ENCODE measurements around the gene MAGEF1. TPM values are rescaled to one million over a fixed set of nuclear protein-coding genes. Genes with fewer than 3 reads are reported as not detected.

MAGEF1 gene
- total and polyA plus RNA-seq, 2 experiments from 2014 or later = 66.5 to 88.7 TPM

GRCh38 chr3:184710870-184711492, 883 bp downstream of the MAGEF1 start (continued):
- TF ChIP-seq, protein P1, sequence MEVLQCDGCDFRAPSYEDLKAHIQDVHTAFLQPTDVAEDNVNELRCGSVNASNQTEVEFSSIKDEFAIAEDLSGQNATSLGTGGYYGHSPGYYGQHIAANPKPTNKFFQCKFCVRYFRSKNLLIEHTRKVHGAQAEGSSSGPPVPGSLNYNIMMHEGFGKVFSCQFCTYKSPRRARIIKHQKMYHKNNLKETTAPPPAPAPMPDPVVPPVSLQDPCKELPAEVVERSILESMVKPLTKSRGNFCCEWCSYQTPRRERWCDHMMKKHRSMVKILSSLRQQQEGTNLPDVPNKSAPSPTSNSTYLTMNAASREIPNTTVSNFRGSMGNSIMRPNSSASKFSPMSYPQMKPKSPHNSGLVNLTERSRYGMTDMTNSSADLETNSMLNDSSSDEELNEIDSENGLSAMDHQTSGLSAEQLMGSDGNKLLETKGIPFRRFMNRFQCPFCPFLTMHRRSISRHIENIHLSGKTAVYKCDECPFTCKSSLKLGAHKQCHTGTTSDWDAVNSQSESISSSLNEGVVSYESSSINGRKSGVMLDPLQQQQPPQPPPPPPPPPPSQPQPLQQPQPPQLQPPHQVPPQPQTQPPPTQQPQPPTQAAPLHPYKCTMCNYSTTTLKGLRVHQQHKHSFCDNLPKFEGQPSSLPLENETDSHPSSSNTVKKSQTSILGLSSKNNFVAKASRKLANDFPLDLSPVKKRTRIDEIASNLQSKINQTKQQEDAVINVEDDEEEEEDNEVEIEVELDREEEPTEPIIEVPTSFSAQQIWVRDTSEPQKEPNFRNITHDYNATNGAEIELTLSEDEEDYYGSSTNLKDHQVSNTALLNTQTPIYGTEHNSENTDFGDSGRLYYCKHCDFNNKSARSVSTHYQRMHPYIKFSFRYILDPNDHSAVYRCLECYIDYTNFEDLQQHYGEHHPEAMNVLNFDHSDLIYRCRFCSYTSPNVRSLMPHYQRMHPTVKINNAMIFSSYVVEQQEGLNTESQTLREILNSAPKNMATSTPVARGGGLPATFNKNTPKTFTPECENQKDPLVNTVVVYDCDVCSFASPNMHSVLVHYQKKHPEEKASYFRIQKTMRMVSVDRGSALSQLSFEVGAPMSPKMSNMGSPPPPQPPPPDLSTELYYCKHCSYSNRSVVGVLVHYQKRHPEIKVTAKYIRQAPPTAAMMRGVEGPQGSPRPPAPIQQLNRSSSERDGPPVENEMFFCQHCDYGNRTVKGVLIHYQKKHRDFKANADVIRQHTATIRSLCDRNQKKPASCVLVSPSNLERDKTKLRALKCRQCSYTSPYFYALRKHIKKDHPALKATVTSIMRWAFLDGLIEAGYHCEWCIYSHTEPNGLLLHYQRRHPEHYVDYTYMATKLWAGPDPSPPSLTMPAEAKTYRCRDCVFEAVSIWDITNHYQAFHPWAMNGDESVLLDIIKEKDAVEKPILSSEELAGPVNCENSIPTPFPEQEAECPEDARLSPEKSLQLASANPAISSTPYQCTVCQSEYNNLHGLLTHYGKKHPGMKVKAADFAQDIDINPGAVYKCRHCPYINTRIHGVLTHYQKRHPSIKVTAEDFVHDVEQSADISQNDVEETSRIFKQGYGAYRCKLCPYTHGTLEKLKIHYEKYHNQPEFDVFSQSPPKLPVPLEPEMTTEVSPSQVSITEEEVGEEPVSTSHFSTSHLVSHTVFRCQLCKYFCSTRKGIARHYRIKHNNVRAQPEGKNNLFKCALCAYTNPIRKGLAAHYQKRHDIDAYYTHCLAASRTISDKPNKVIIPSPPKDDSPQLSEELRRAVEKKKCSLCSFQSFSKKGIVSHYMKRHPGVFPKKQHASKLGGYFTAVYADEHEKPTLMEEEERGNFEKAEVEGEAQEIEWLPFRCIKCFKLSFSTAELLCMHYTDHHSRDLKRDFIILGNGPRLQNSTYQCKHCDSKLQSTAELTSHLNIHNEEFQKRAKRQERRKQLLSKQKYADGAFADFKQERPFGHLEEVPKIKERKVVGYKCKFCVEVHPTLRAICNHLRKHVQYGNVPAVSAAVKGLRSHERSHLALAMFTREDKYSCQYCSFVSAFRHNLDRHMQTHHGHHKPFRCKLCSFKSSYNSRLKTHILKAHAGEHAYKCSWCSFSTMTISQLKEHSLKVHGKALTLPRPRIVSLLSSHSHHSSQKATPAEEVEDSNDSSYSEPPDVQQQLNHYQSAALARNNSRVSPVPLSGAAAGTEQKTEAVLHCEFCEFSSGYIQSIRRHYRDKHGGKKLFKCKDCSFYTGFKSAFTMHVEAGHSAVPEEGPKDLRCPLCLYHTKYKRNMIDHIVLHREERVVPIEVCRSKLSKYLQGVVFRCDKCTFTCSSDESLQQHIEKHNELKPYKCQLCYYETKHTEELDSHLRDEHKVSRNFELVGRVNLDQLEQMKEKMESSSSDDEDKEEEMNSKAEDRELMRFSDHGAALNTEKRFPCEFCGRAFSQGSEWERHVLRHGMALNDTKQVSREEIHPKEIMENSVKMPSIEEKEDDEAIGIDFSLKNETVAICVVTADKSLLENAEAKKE (CRISPR knock-in tag; IDR thresholded peaks at IDR 0.05) = no peak
- no peak for TF ChIP-seq REST (IDR thresholded peaks at IDR 0.05; ENCODE audit: unreplicated experiment)
- TF ChIP-seq, protein P2, sequence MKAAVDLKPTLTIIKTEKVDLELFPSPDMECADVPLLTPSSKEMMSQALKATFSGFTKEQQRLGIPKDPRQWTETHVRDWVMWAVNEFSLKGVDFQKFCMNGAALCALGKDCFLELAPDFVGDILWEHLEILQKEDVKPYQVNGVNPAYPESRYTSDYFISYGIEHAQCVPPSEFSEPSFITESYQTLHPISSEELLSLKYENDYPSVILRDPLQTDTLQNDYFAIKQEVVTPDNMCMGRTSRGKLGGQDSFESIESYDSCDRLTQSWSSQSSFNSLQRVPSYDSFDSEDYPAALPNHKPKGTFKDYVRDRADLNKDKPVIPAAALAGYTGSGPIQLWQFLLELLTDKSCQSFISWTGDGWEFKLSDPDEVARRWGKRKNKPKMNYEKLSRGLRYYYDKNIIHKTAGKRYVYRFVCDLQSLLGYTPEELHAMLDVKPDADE (IDR thresholded peaks at IDR 0.05) = no peak
